HG03575 (cell line): ENCODE results near the gene ACIN1.
A peak's percentile ranks its signal among the peaks of the same experiment; 100 is the strongest.

Source experiments
- ATAC-seq: cut with Tn5 transposase; IDR thresholded peaks from one replicate; pipeline ENCODE4 v1.9.1; 2021; ENCODE audit not compliant: unreplicated experiment, insufficient number of reproducible peaks, low FRiP score; ENCODE audit errors: extremely low read depth

Gene ACIN1

DNA sequence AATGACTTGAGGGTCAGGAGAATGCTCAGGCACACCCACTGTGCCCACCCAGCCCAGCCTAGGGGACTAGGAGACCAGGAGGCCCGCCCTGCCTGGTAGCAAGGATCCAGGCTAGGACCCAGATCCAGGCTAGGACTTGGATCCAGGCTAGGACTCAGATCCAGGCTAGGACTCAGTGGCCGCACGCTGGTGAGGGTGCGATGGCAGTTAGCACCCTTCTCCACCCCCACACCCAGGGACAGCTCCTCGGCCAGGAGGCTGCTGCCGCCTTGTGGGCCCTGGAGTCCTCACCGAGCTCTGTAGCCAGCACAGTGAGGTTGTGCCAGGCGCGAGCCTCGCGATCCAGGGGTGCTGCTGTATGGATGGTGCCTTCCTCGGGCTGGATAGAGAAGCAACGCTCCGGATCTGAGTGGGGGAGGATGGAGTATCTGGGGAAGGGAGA is 42.7 kb downstream of the ACIN1 start:
- no peak for ATAC-seq

GRCh38 chr14:23051141-23052057 is 43.5 kb downstream of the ACIN1 start:
- ATAC-seq = no peak

GRCh38 chr14:23049011-23049410 is 45.9 kb downstream of the ACIN1 start:
- no peak for ATAC-seq

- no peak for ATAC-seq
Measured at GRCh38 chr14:23047751-23048693, 46.9 kb downstream of the ACIN1 start.

DNA sequence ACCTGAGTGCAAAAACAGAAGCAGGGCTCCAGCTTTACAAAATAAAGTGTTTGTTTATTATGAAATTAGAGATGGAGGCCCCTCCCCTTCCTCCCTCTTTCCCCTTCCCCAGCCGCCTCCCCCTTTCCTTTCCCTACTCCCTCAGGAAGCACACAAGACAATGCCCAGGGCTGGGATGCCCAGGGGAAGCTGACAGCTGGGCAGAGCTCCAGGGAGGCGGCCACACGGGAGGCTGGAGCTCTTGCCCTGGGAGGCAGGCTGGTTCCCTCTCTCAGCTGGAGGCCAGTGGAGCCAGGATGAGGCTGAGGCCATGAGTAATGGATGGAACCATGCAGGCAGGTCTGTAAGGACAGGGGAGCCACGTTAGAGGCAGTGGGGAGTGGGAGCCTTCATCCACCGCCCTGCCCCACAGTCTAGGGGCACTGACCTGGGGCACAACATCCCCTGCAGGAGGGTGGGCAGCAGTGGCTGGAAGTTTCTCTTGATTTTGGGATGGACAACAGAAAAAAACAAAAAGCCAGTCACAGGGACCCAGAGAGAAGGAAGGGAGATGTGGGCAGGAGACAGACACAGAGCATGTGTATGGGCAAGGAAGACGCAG is 47.8 kb downstream of the ACIN1 start:
- ATAC-seq = no peak

DNA sequence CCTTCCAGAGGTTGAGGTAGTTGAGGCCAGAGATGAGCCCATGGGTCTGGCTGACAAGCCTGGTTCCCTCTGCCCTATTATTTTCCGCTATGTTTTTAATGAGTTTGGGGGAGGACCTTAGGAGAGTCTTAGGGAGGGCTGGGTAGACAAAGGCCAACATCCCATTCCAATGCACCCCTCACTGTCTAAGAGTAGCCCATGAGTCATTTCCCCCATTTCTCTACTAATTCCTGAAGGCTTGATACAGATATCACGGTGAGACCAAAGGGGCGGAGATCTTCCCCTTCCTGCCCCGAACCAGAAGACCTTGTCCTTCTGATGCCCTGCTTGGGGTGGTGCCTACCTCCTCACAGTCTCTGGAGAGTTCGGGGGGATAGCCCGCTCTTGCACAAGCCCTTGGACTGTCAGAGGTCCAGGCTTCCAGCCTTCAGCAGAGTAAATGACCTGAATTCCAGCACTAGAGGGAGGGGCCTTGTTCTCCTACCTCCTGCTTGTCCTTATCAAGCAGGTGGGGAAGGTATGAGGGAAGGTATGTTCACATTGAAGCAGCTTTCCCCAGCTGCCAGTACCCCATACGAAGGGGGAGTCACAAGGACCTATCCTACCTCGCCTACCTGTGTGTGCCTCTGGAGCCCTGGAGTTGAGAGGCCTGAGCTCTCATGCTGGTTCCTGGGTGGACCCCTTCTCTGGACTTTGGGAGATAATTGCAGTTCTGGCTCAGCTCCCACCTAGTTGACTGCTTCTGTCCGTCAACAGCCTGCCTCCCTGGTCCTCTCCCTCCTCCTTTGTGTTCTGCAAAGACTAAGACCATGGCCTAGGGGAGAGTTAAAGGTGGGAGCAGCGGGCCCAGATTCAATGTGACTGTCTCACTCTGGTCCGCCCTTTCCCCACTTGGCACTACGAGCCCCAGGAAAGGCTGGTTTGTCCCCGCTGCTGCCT is 49.2 kb downstream of the ACIN1 start:
- no peak for ATAC-seq

DNA sequence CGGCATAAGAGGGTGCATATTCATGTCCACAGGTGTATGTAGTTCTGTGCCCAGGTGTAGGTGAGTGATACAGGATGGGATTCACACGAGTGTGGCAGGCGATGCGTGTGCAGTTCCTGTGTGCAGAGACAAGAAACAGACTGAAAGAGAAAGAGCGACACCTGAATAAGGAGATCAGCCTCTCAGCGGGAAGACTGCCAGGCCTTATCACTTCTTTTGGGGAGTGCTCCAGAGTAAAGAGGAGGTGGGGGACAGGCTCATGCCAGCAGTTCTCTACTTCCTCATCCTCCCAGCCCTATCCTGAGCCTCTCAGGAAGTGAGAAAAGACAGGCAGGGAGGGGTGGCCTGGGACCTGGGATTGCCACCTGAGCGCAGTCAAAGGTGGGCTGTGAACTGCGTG is 50.1 kb downstream of the ACIN1 start:
- ATAC-seq = no peak

DNA sequence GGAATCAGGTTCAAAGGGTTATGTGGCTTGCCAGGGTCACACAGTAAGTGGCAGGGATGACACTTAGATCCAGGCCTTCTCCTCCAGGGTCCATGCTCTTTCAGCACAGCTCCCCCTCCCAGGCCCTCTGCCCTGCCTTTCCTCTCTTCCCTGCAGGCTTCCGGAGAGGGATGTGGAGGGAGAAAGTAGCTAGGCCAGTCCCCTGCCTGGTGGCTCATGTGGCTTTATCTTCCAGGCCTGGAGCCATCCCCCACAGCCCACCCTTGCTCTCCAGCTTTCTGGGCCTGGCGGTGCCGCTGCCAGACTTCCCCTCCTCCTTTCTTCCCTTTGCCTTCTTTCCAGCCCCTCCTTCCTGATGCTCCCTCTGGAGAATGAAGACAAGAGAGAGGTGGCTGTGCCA is 51.2 kb downstream of the ACIN1 start:
- ATAC-seq = no peak

- no peak for ATAC-seq
Measured at GRCh38 chr14:23043145-23043544, 51.8 kb downstream of the ACIN1 start.

DNA sequence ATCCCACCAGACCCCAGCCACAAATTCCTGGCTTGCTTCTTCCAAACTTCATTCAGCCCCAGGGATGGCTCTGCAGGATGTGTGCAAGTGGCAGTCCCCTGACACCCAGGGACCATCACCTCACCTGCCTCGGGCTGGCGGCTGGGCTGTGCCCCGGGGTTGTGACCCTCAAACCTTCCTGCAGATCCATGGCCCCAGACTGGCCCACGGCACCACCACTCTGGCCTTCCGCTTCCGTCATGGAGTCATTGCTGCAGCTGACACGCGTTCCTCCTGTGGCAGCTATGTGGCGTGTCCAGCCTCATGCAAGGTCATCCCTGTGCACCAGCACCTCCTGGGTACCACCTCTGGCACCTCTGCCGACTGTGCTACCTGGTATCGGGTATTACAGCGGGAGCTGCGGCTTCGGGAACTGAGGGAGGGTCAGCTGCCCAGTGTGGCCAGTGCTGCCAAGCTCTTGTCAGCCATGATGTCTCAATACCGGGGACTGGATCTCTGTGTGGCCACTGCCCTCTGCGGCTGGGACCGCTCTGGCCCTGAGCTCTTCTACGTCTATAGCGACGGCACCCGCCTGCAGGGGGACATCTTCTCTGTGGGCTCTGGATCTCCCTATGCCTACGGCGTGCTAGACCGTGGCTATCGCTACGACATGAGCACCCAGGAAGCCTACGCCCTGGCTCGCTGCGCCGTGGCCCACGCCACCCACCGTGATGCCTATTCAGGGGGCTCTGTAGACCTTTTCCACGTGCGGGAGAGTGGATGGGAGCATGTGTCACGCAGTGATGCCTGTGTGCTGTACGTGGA is 52.6 kb downstream of the ACIN1 start, which contains the start of gene PSMB11:
Gene PSMB11, plus strand, starts transcription at position 51 of the 804 bp plus-strand sequence. Its CDS starts 14 bp downstream, at position 65.
- ATAC-seq = no peak

GRCh38 chr14:23041729-23042128 is 53.2 kb downstream of the ACIN1 start:
- ATAC-seq = no peak

DNA sequence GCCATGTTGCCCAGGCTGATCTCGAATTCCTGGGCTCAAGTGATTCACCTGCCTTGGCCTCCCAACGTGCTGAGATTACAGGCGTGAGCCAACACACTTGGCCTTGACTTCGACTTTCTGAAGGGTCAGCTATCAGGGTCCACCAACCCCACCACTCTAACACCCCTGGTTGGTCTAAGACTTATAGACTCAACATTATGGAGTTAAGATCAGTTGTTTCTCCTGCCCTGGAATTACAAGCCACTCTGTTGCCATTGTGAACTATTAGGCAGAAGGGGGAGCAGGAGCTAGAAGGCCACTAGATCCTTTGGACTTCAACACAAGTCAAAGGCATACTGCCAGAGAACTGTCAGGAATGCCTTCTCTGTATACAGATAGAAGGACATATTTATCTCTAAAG is 54.8 kb downstream of the ACIN1 start:
- ATAC-seq = no peak

- ATAC-seq = no peak
Measured at GRCh38 chr14:23035303-23036144, 59.4 kb downstream of the ACIN1 start.

GRCh38 chr14:23034498-23035302 is 60.2 kb downstream of the ACIN1 start, which contains the start of gene PSMB5:
TSS of gene PSMB5 (minus strand) at chr14:23034900. CDS start at chr14:23034881, 19 bp downstream.
- peak; percentile 70 for ATAC-seq

- no peak for ATAC-seq
Measured at GRCh38 chr14:23033801-23034497, 61.0 kb downstream of the ACIN1 start.
